Skeletal muscle tissue (tissue), 4 donors: ENCODE results near the gene TTLL11. TPM values are rescaled to one million over a fixed set of nuclear protein-coding genes. Genes with fewer than 3 reads are reported as not detected.

Experiments used
- H3K27ac ChIP-seq: one replicate; pipeline ENCODE4 v1.7.0; 2013; ENCODE audit warnings: mild to moderate bottlenecking, low read depth, low read length, inconsistent platforms
- H3K27me3 ChIP-seq, 3 donors: one replicate each; pipeline ENCODE4 v1.7.0; 2013; ENCODE audit warnings: low read length in 3 of 3; ENCODE audit not compliant: control insufficient read depth in 3 of 3, insufficient read depth in 3 of 3
- H3K36me3 ChIP-seq, 3 donors: one replicate each; pipeline ENCODE4 v1.7.0; 2013; ENCODE audit warnings: low read length in 3 of 3; ENCODE audit not compliant: control insufficient read depth in 3 of 3, insufficient read depth in 3 of 3
- H3K4me1 ChIP-seq, 3 donors: one replicate each; pipeline ENCODE4 v1.7.0; 2013; ENCODE audit warnings: low read length in 3 of 3, mild to moderate bottlenecking in 3 of 3; ENCODE audit not compliant: control insufficient read depth in 3 of 3, insufficient read depth in 3 of 3
- H3K4me3 ChIP-seq, 3 donors: one replicate each; pipeline ENCODE4 v1.7.0; 2013; ENCODE audit warnings: low read length in 3 of 3
- H3K9ac ChIP-seq, 3 donors: one replicate each; pipeline ENCODE4 v1.7.0; 2013; ENCODE audit warnings: low read length in 3 of 3, mild to moderate bottlenecking in 3 of 3, moderate library complexity in 2 of 3, low read depth in 1 of 3
- H3K9me3 ChIP-seq, 3 donors: one replicate each; pipeline ENCODE4 v1.7.0; 2013; ENCODE audit warnings: low read length in 3 of 3; ENCODE audit not compliant: control insufficient read depth in 3 of 3
- total RNA-seq: library from RNA; depleted of rRNA; stranded (reverse); fragments of >200 nt; gene quantifications from one replicate; pipeline ENCODE4 v1.2.3, GENCODE V29; 2014
- donor health status: Osteomylitis.

TTLL11 gene
- total RNA-seq, 1 donor from 2014 or later, result 13.0 TPM

DNA sequence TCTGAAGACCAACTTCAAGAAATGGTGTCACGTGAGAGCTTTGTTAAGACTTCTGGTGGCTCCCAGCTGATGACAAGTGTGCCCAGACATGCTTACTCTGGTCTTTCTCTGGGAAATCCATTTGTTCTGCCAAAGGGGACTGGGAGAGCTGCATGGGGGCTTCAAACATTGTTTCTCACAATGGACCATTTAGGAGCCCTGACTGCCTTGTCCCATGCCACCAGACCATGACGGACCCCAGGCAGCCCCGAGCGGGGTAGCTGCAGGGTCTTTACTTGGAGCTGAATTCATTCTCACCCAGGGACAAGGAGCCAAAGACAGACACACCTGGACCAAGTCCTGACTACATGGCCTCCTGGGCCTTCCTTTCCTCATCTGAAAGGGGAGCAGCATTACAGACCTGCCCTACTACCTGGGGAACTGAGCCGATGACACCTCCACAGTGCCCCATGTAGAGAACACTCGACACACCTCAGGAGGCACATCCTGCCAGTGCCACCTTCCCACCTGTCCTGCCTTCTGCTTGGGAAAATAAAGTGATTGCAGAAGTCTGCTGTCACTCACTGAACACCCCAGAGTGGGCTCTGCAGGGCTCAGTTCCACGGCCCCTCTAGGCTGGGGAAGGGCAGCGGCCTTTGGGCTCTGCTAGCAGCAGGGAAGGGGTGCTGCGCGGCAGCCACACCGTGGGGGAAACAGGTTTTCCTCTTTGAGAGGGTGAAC, 272.7 kb downstream of the TTLL11 start:
- no peaks in the 10 kb centered on the region for H3K27me3 ChIP-seq
- peaks cover 0 to 3% (median 2%) of the 10 kb centered on the region in 3 donors for H3K36me3 ChIP-seq
- H3K9ac ChIP-seq, result no peak overlapping the region
- no peaks in the 10 kb centered on the region for H3K9me3 ChIP-seq
- no peak overlapping the region for H3K27ac ChIP-seq
- no peak overlapping the region for H3K4me3 ChIP-seq
- H3K4me1 ChIP-seq, result peaks cover 11 to 15% (median 12%) of the 10 kb centered on the region in 3 donors

DNA sequence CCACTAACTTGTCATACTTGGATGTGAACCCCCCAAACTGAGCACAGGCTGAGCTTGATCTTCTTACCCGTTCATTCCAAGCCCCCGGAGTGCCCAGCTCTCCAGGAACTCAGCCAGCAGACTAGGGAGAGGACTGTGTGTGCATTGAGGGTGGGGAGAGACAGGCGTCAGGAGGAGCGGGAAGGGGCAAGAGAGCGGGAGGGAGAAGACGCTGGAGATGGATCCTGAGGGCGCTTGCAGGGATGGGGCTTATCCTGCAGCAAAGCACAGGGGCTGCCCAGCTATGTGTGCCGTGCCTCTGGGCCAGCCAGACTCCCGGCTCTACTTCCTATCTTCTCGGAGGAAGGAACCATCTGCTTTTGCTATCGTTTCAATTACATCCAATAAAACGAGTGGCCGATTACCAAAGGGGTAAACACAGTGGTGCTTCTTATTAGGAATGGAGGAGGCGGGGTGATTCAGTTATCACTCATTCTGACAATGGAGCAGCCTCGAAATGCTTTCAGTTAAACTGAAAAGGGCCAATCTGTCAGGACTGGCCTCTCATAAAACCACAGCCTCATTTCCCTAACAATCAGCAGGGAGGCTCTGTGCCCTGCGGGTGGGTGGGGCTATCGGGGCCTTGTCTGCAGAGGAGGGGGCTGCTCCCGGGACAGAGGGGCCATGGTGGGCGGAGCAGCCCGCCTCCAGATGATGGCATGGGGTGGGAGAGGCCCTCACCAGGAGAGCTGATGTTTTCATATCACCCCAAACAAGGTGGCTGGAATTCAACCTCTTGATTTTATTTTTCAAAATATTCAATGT, 273.5 kb downstream of the TTLL11 start:
- no peak overlapping the region for H3K4me3 ChIP-seq
- no peak overlapping the region for H3K27ac ChIP-seq

DNA sequence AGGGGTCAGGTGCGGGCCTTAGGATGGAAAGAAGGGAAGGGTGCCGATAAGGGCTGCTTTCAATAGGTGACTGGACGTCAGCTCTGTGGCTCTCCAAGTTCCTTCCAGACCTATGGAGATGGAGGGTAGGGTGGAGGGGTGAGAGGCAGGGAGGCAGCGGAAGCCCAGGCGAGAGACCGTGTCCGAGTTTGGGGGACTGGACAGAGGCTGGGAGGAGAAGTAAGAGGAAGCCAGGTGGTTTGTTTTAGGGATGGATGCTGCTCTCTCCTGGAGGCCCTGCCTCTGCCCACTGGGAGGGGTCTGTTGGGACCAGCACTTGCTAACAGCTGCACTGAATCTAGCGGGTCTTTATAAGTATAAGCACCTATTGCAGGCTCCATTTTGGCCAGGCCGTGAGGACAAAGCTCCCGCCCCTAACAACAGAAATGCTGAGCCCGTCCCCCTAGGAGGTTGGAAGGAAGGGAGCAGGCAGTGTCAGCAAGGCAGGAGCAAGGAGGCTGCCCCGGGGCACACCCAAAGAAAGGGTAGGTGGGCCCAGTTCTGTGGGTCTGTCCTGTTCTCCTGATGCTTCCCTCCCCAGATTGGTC, 274.2 kb downstream of the TTLL11 start:
- H3K27ac ChIP-seq, result no peak overlapping the region
- H3K4me3 ChIP-seq, result no peak overlapping the region
- no peak overlapping the region for H3K9ac ChIP-seq
- H3K27me3 ChIP-seq, result no peaks in the 10 kb centered on the region
- no peaks in the 10 kb centered on the region for H3K9me3 ChIP-seq
- peaks cover 0 to 3% (median 2%) of the 10 kb centered on the region in 3 donors for H3K36me3 ChIP-seq
- peaks cover 9 to 13% (median 11%) of the 10 kb centered on the region in 3 donors for H3K4me1 ChIP-seq

More for the DNA sequence above, 273.5 kb downstream of the TTLL11 start:
- Histone ChIP-seq H3K9ac (no peak overlapping the region), H3K36me3 (peaks cover 0 to 3% (median 2%) of the 10 kb centered on the region in 3 donors), H3K4me1 (peaks cover 9 to 13% (median 11%) of the 10 kb centered on the region in 3 donors), H3K9me3 (no peaks in the 10 kb centered on the region), H3K27me3 (no peaks in the 10 kb centered on the region)

DNA sequence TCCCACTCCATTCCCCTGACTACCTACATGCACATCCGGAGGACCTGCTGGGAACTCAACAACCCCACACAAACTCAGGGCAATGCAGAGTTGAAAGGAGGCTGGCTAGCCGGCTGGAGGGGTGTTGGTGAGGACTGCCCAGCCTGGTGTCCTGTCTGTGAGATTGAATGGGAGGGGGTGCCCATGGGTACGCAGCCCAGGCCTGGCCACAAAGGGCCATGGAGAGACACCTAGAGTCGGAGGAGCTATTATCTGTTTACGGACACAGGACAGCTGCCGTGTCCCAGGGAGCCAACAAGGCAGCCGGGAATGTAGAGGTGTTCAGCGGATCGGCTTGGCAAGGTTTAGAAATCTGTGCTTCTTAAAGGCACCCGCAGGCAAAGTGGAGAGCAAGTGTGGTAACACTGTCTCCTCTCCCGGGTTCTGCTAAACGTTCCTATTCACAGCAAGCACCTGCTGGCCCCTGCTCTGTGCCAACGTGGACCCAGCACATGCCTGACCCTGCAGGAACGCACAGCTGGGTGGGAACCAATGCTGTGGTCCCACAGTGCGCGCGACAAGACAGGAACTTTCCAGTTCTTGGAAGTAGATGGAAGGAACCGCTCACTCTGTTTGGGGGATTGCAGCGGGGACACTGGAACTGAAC, 275.0 kb downstream of the TTLL11 start:
- Histone ChIP-seq H3K9ac (peak overlapping the region in 1 of 3 donors; percentile 50), H3K27ac (no peak overlapping the region), H3K9me3 (no peaks in the 10 kb centered on the region), H3K4me1 (peaks cover 9 to 13% (median 11%) of the 10 kb centered on the region in 3 donors), H3K27me3 (no peaks in the 10 kb centered on the region), H3K4me3 (peak overlapping the region in 1 of 3 donors; percentile 13), H3K36me3 (peaks cover 0 to 3% (median 2%) of the 10 kb centered on the region in 3 donors)

DNA sequence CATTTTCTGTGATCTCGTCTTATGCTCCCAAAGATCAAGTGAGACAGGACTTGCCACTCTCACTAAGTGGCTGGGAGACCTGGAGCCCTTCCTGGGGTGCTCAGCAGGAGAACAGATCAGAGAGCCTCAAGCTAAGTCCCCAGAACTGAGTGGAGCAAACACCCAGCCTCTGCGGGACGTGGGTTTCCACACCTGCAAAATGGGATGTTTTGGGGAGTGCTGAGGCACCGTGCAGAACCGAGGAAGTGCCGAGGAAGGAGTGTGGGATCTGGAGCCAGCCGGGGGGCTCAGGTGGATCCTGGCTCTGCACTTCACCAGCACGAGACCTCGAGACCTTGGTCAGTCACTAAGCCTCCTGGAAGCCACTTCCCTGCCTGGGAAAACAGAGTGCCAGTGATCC, 275.6 kb downstream of the TTLL11 start:
- no peaks in the 10 kb centered on the region for H3K27me3 ChIP-seq
- H3K36me3 ChIP-seq, result peaks cover 0 to 3% (median 2%) of the 10 kb centered on the region in 3 donors
- peaks cover 9 to 13% (median 11%) of the 10 kb centered on the region in 3 donors for H3K4me1 ChIP-seq
- H3K4me3 ChIP-seq, result no peak overlapping the region
- no peaks in the 10 kb centered on the region for H3K9me3 ChIP-seq
- H3K9ac ChIP-seq, result no peak overlapping the region
- no peak overlapping the region for H3K27ac ChIP-seq

DNA sequence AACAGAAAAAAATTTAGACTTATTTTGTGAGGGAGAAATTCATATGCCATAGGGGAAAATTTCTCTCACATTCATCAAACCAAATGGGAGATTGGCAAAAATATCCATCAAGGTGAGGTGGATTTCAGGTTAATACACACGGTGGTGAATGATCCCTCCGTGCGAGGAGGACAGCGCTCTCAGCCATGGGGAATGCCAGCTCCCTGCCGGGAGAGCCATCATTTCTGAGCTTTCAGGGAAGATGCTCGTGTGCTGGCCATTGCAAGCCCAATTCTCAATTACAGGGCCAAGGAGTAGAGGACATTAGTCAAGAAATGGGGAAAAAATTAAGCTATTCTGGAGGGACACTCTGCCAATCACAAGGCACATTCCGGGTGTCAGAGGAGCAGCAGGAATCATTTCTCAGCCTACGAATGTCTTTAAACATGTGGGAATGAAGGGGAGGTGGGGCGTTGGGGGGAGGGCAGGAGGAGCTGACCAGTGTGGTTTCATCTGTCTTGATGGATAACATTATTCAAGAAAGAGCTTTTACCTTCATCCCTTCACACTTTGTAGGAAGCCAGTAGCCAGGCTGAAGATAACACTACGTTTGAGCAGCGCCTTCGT, 276.2 kb downstream of the TTLL11 start:
- H3K4me3 ChIP-seq, result no peak overlapping the region
- no peak overlapping the region for H3K27ac ChIP-seq
- peaks cover 9 to 13% (median 11%) of the 10 kb centered on the region in 3 donors for H3K4me1 ChIP-seq
- peaks cover 0 to 3% (median under 1%) of the 10 kb centered on the region in 3 donors for H3K36me3 ChIP-seq
- H3K9ac ChIP-seq, result no peak overlapping the region
- H3K9me3 ChIP-seq, result no peaks in the 10 kb centered on the region
- no peaks in the 10 kb centered on the region for H3K27me3 ChIP-seq

DNA sequence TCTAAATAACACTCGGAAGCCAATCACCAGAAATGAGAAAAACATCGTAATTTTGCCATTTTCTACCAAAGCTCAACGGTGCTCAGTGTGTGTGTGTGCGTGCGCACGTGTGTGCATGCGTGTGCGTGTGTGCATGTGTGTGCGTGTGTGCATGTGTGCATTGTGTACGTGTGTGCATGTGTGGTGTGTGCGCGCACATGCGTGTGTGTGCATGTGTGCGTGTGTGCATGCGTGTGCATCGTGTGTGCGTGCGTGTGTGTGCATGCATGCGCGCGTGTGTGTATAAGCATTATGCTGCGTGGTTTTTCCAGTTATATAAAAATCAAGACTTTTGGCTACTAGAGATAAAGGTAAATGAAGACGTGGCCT, 276.7 kb downstream of the TTLL11 start:
- H3K9me3 ChIP-seq, result no peaks in the 10 kb centered on the region
- no peak overlapping the region for H3K4me3 ChIP-seq
- peaks cover 9 to 13% (median 11%) of the 10 kb centered on the region in 3 donors for H3K4me1 ChIP-seq
- no peaks in the 10 kb centered on the region for H3K27me3 ChIP-seq
- H3K9ac ChIP-seq, result no peak overlapping the region
- H3K36me3 ChIP-seq, result peaks cover 0 to 1% (median 0%) of the 10 kb centered on the region in 3 donors
- no peak overlapping the region for H3K27ac ChIP-seq

DNA sequence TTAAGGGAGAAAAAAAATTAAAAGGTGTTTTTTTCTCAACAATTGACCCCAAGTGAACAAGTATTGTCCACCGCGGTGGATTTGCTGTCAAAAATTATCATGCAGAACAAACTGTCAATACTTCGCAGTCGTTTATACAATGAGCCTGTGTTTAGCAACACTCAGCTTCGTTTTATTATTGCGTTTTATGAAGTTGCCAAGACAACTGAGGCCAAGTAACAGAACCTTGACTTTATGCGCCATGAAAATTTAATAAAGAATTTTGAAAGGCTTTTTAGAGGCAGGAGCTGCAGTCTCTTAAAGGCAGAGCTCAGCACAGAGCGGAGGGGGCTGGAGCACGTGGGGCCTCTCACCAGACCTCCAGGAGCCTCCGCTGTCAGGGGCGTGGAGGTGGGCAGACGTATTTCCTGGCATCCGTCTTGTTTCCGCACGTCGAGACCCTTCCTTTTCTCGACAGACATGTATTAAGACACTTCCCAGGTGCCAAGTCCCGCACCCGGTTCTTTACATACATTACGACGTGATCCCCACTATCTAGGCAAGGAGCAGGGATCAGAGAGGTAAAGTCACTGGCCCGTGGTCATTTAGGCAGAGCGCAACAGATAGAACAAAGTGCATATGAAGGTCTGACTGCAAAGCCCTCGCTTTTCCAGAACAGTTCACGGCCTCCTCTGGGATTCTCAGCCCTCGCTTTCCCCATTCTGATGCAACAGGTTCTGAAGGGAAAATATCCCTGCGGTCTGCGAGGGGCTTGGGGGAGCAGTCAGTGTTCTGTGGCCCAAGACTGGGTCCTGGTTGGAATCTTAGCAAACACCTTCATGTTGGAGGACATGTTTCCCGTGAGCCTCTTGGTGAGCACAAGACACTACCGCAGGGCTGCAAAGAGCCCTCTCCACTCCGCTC, 277.3 kb downstream of the TTLL11 start:
- no peaks in the 10 kb centered on the region for H3K36me3 ChIP-seq
- H3K9me3 ChIP-seq, result no peaks in the 10 kb centered on the region
- no peak overlapping the region for H3K27ac ChIP-seq
- peaks cover 9 to 13% (median 11%) of the 10 kb centered on the region in 3 donors for H3K4me1 ChIP-seq
- no peak overlapping the region for H3K4me3 ChIP-seq
- H3K27me3 ChIP-seq, result no peaks in the 10 kb centered on the region
- H3K9ac ChIP-seq, result no peak overlapping the region

DNA sequence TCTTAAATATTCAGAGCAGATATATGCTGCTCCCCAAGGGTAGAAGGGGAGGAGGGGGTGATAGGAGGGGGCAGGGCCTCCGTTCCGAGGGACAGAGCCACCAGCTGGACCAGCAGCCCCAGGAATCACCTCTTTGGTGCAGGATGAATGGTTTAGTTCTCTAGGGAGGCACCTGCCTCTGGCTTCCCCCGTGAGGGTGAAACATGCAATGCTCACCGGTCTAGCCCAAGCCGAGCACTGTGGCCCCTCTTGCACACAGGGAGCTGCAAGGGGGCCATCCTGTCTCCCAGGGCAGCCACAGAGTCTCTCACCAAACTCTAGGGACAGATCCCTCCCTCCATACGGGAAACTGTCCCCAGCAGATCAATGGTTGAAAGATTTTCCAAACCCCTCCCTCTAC, 278.0 kb downstream of the TTLL11 start:
- Histone ChIP-seq H3K9me3 (no peaks in the 10 kb centered on the region), H3K9ac (no peak overlapping the region), H3K4me1 (peaks cover 9 to 13% (median 11%) of the 10 kb centered on the region in 3 donors)

More for the DNA sequence above, 278.0 kb downstream of the TTLL11 start:
- no peaks in the 10 kb centered on the region for H3K36me3 ChIP-seq
- H3K27ac ChIP-seq, result no peak overlapping the region
- H3K4me3 ChIP-seq, result no peak overlapping the region
- no peaks in the 10 kb centered on the region for H3K27me3 ChIP-seq
